GM21717 (cell line): Measurements from ENCODE around the gene MAX.
"Not testable (repeated sequence)": the region's sequence is repeated elsewhere in the genome, so short reads cannot be mapped to it uniquely, and the experiment has no call there.

Source experiments
- ATAC-seq: cut with Tn5 transposase; IDR thresholded peaks from one replicate; pipeline ENCODE4 v1.9.1; 2021; ENCODE audit warnings: mild to moderate bottlenecking, moderate library complexity; ENCODE audit not compliant: unreplicated experiment

Gene MAX

GRCh38 chr14:65040666-65041433, 61.5 kb downstream of the MAX start:
- ATAC-seq = no peak

- ATAC-seq = no peak
Measured at GRCh38 chr14:65038966-65039365, 63.4 kb downstream of the MAX start.

GRCh38 chr14:65035049-65035448, 67.3 kb downstream of the MAX start:
- no peak for ATAC-seq

DNA sequence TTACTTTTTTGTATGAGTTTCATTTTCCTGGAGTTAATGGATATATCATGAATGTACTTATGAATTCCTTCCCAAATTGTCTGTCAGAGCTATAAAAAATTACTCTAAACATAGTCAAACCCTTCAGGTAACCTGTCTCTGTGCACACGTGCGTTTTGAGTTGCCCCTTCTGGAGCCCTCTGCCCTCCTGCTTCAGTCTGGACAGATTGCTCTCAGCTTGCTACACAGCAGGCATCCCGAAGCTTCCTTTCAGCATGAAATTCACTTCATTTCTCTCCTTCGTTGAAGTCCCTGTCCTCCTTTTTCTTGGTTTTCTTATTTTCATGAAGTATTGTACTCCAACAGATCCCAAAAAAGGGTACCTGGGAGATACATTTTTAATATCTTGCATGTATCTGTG, 68.3 kb downstream of the MAX start:
- no peak for ATAC-seq

- no peak for ATAC-seq
Measured at GRCh38 chr14:65033181-65033580, 69.1 kb downstream of the MAX start.

GRCh38 chr14:65032319-65032718, 70.0 kb downstream of the MAX start:
- ATAC-seq = no peak

- not testable (repeated sequence) for ATAC-seq
Measured at GRCh38 chr14:65031321-65031720, 71.0 kb downstream of the MAX start.

DNA sequence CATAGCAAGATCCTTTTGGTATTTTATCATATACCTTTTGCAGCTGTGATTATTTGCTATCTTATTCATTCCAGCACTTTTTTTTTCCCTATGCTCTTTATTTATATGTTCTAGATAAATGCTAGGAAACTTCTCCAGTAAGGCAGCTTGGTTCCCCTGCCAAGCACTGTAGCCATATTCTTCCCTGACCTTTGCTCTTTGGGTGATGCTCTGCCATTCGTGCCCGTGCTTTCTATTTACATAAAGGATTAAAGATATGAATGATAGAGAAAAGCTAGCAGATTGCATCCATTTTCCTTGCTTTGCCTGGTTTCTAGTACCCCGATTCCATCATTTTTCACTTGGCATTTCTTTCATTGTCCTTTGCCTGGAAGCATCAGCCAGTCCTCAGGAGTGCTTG, 73.4 kb downstream of the MAX start:
- ATAC-seq = no peak

GRCh38 chr14:65027127-65027799, 75.1 kb downstream of the MAX start:
- no peak for ATAC-seq

GRCh38 chr14:65026526-65026925, 75.8 kb downstream of the MAX start:
- ATAC-seq = no peak

- no peak for ATAC-seq
Measured at GRCh38 chr14:65025818-65026217, 76.5 kb downstream of the MAX start.
